GM23338 (cell line): ENCODE results near the gene COL25A1. TPM values are rescaled to one million over a fixed set of nuclear protein-coding genes. Genes with fewer than 3 reads are reported as not detected.

Experiments
- ATAC-seq: fragments of 200-7000 bp; cut with Tn5 transposase; 3 replicates; pipeline ENCODE4 v1.9.1; 2020
- DNase-seq: peaks from one replicate; pipeline ENCODE4 v3.0.0-alpha.2; 2015; ENCODE audit warnings: low spot score
- H2AFZ ChIP-seq: fragments of 200-600 bp; sonication (generic); 2 replicates; pipeline ENCODE4 v1.8.0; 2016; ENCODE audit warnings: antibody characterized with exemption, mild to moderate bottlenecking, moderate library complexity
- H3F3A ChIP-seq: fragments of 200-600 bp; sonication (generic); replicated peaks from 2 replicates; pipeline ENCODE4 v1.8.0; 2017; ENCODE audit warnings: antibody characterized with exemption, mixed run types, low read depth
- H3K27ac ChIP-seq: fragments of 200-600 bp; sonication (generic); 2 replicates; pipeline ENCODE4 v1.6.1; 2016; ENCODE audit warnings: low read depth
- H3K27me3 ChIP-seq: fragments of 200-600 bp; sonication (generic); 2 replicates; pipeline ENCODE4 v1.8.0; 2016; ENCODE audit warnings: mild to moderate bottlenecking, mixed run types, moderate library complexity; ENCODE audit not compliant: insufficient read depth
- H3K36me3 ChIP-seq: fragments of 200-600 bp; sonication (generic); 2 replicates; pipeline ENCODE4 v1.8.0; 2016; ENCODE audit warnings: mild to moderate bottlenecking; ENCODE audit not compliant: insufficient read depth
- H3K4me1 ChIP-seq: fragments of 200-600 bp; sonication (generic); 2 replicates; pipeline ENCODE4 v1.8.0; 2016; ENCODE audit warnings: mild to moderate bottlenecking, moderate library complexity; ENCODE audit not compliant: insufficient read depth
- H3K4me2 ChIP-seq: fragments of 200-600 bp; sonication (generic); 2 replicates; pipeline ENCODE4 v1.7.1; 2017; ENCODE audit warnings: mixed run types
- H3K4me3 ChIP-seq: fragments of 200-600 bp; sonication (generic); 2 replicates; pipeline ENCODE4 v1.6.1; 2016; ENCODE audit warnings: mixed run types
- H3K79me2 ChIP-seq: fragments of 200-600 bp; sonication (generic); replicated peaks from 2 replicates; pipeline ENCODE4 v1.8.0; 2017; ENCODE audit warnings: mild to moderate bottlenecking; ENCODE audit not compliant: insufficient read depth
- H3K9me2 ChIP-seq: fragments of 200-600 bp; sonication (generic); 2 replicates; pipeline ENCODE4 v1.8.0; 2017; ENCODE audit not compliant: insufficient read depth
- H4K20me1 ChIP-seq: fragments of 200-600 bp; sonication (generic); replicated peaks from 2 replicates; pipeline ENCODE4 v1.8.0; 2017; ENCODE audit warnings: mild to moderate bottlenecking; ENCODE audit not compliant: insufficient read depth
- H3K27ac Mint-ChIP-seq: 2 replicates; pipeline ENCODE4 v1.8.0; 2020; ENCODE audit warnings: inconsistent platforms, mild to moderate bottlenecking, moderate library complexity, mixed read lengths
- H3K27me3 Mint-ChIP-seq: 3 replicates; pipeline ENCODE4 v1.8.0; 2022; ENCODE audit warnings: low read depth, mild to moderate bottlenecking, moderate library complexity, mixed read lengths, inconsistent platforms; ENCODE audit not compliant: insufficient read depth, poor library complexity
- H3K36me3 Mint-ChIP-seq: 3 replicates; pipeline ENCODE4 v1.8.0; 2021; ENCODE audit warnings: low read depth, mild to moderate bottlenecking, inconsistent platforms, moderate library complexity, mixed read lengths
- H3K4me1 Mint-ChIP-seq: 3 replicates; pipeline ENCODE4 v1.8.0; 2020; ENCODE audit warnings: mild to moderate bottlenecking, inconsistent platforms, mixed read lengths
- H3K4me3 Mint-ChIP-seq: 3 replicates; pipeline ENCODE4 v1.8.0; 2021; ENCODE audit warnings: moderate library complexity, mild to moderate bottlenecking, inconsistent platforms, mixed read lengths
- H3K9me3 Mint-ChIP-seq: 3 replicates; pipeline ENCODE4 v1.8.0; 2020; ENCODE audit warnings: moderate library complexity, mild to moderate bottlenecking, inconsistent platforms, mixed read lengths
- CREB1 ChIP-seq: fragments of 250-450 bp; sonication (Bioruptor Pico); IDR thresholded peaks from 2 replicates; pipeline ENCODE4 v1.5.0; 2020; ENCODE audit warnings: low read depth, mild to moderate bottlenecking, moderate library complexity
- EZH2 ChIP-seq: fragments of 200-600 bp; sonication (generic); IDR thresholded peaks from one replicate; pipeline ENCODE4 v1.8.0; 2017; ENCODE audit warnings: antibody characterized with exemption, mild to moderate bottlenecking, low read depth; ENCODE audit not compliant: unreplicated experiment
- EZH2phosphoT487 ChIP-seq: fragments of 200-600 bp; sonication (generic); IDR thresholded peaks from one replicate; pipeline ENCODE4 v1.8.1; 2018; ENCODE audit warnings: antibody characterized with exemption; ENCODE audit not compliant: unreplicated experiment
- POLR2AphosphoS5 ChIP-seq: IDR thresholded peaks from 2 replicates; pipeline ENCODE4 v1.6.1; 2016; ENCODE audit warnings: antibody characterized with exemption, low read depth
- REST ChIP-seq: IDR thresholded peaks from one replicate; pipeline ENCODE4 v1.6.1; 2018; ENCODE audit warnings: antibody characterized with exemption; ENCODE audit not compliant: unreplicated experiment
- STAT1 ChIP-seq: IDR thresholded peaks from one replicate; pipeline ENCODE4 v1.6.1; 2016; ENCODE audit warnings: antibody characterized with exemption; ENCODE audit not compliant: unreplicated experiment
- ZNF114 ChIP-seq: fragments of 250-450 bp; sonication (Bioruptor Pico); IDR thresholded peaks from 2 replicates; pipeline ENCODE4 v1.5.0; 2020; ENCODE audit warnings: mild to moderate bottlenecking, moderate library complexity
- ZNF331 ChIP-seq: fragments of 250-450 bp; sonication (Bioruptor Pico); IDR thresholded peaks from 2 replicates; pipeline ENCODE4 v1.5.0; 2020; ENCODE audit warnings: low read depth, mild to moderate bottlenecking, moderate library complexity
- polyA plus RNA-seq: library from polyadenylated mRNA; unstranded; fragments of >200 nt; fragmentation: Nextera tagmentation; extraction: Ambion mirVana; gene quantifications from 2 replicates; pipeline ENCODE4 v1.2.1, GENCODE V29; 2016
- total RNA-seq: library from RNA; depleted of rRNA; stranded (reverse); fragments of >200 nt; shearing (Covaris generic); gene quantifications from 2 replicates; pipeline ENCODE4 v1.2.3, GENCODE V29; 2014
- TF ChIP-seq, protein P1 (sequence below), 2 experiments: fragments of 200-600 bp in 1 of 2; sonication (generic) in 1 of 2; conservative IDR thresholded peaks; 2 replicates each; pipeline versions ENCODE4 v1.5.1 to v1.6.1; 2016 to 2017; ENCODE audit warnings: antibody characterized with exemption in 2 of 2, low read depth in 2 of 2, mild to moderate bottlenecking in 2 of 2, moderate library complexity in 1 of 2
- TF ChIP-seq, protein P2 (sequence below): fragments of 250-450 bp; sonication (Bioruptor Pico); IDR thresholded peaks from 2 replicates; pipeline ENCODE4 v1.5.0; 2020; ENCODE audit warnings: mild to moderate bottlenecking, moderate library complexity

The COL25A1 gene
- total and polyA plus RNA-seq, 2 experiments from 2014 or later = 3.9 to 5.6 TPM

DNA sequence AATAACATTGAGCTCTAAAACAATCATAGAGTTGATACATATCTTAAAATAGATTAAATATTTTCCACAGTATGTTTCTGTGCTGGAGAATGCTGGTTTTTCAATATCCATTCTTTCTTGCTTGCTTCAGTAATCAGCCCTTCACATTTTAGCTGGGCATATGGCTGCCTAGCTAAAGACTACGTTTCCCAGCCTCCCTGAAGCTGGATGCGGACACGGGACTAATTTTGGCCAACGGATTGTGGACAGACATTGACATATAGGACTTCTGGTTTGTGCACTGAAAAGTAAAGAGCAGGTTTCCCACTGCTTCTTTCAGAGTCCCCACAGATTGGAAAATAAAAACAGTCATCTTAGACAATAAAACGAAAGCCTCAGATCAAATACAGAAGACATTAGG lies 97.3 kb downstream of the COL25A1 start:
- Mint-ChIP-seq H3K9me3 (no peaks in the 10 kb centered on the region), H3K27me3 (peaks cover 1% of the 10 kb centered on the region), H3K27ac (no peak overlapping the region), H3K36me3 (no peaks in the 10 kb centered on the region), H3K4me1 (peaks cover 24% of the 10 kb centered on the region; the same call in 2 of the 3 replicates), H3K4me3 (no peak overlapping the region)
- Histone ChIP-seq H3K27me3 (no peaks in the 10 kb centered on the region), H3F3A (no peaks in the 10 kb centered on the region), H2AFZ (no peak overlapping the region), H3K27ac (no peak overlapping the region), H3K4me1 (no peaks in the 10 kb centered on the region), H3K9me2 (no peaks in the 10 kb centered on the region), H4K20me1 (no peaks in the 10 kb centered on the region), H3K79me2 (no peaks in the 10 kb centered on the region), H3K36me3 (no peaks in the 10 kb centered on the region), H3K4me2 (no peak overlapping the region), H3K4me3 (no peak overlapping the region)
- TF ChIP-seq ZNF114 = no peak
- no peak for TF ChIP-seq CREB1 (CRISPR knock-in tag)
- no peak for TF ChIP-seq EZH2phosphoT487
- no peak for TF ChIP-seq ZNF331 (CRISPR knock-in tag)
- TF ChIP-seq, protein P1, sequence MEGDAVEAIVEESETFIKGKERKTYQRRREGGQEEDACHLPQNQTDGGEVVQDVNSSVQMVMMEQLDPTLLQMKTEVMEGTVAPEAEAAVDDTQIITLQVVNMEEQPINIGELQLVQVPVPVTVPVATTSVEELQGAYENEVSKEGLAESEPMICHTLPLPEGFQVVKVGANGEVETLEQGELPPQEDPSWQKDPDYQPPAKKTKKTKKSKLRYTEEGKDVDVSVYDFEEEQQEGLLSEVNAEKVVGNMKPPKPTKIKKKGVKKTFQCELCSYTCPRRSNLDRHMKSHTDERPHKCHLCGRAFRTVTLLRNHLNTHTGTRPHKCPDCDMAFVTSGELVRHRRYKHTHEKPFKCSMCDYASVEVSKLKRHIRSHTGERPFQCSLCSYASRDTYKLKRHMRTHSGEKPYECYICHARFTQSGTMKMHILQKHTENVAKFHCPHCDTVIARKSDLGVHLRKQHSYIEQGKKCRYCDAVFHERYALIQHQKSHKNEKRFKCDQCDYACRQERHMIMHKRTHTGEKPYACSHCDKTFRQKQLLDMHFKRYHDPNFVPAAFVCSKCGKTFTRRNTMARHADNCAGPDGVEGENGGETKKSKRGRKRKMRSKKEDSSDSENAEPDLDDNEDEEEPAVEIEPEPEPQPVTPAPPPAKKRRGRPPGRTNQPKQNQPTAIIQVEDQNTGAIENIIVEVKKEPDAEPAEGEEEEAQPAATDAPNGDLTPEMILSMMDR (conservative IDR thresholded peaks at IDR 0.05; ENCODE audit: low read depth in 2 of 2) = no peak
- TF ChIP-seq STAT1 = no peak
- TF ChIP-seq, protein P2, sequence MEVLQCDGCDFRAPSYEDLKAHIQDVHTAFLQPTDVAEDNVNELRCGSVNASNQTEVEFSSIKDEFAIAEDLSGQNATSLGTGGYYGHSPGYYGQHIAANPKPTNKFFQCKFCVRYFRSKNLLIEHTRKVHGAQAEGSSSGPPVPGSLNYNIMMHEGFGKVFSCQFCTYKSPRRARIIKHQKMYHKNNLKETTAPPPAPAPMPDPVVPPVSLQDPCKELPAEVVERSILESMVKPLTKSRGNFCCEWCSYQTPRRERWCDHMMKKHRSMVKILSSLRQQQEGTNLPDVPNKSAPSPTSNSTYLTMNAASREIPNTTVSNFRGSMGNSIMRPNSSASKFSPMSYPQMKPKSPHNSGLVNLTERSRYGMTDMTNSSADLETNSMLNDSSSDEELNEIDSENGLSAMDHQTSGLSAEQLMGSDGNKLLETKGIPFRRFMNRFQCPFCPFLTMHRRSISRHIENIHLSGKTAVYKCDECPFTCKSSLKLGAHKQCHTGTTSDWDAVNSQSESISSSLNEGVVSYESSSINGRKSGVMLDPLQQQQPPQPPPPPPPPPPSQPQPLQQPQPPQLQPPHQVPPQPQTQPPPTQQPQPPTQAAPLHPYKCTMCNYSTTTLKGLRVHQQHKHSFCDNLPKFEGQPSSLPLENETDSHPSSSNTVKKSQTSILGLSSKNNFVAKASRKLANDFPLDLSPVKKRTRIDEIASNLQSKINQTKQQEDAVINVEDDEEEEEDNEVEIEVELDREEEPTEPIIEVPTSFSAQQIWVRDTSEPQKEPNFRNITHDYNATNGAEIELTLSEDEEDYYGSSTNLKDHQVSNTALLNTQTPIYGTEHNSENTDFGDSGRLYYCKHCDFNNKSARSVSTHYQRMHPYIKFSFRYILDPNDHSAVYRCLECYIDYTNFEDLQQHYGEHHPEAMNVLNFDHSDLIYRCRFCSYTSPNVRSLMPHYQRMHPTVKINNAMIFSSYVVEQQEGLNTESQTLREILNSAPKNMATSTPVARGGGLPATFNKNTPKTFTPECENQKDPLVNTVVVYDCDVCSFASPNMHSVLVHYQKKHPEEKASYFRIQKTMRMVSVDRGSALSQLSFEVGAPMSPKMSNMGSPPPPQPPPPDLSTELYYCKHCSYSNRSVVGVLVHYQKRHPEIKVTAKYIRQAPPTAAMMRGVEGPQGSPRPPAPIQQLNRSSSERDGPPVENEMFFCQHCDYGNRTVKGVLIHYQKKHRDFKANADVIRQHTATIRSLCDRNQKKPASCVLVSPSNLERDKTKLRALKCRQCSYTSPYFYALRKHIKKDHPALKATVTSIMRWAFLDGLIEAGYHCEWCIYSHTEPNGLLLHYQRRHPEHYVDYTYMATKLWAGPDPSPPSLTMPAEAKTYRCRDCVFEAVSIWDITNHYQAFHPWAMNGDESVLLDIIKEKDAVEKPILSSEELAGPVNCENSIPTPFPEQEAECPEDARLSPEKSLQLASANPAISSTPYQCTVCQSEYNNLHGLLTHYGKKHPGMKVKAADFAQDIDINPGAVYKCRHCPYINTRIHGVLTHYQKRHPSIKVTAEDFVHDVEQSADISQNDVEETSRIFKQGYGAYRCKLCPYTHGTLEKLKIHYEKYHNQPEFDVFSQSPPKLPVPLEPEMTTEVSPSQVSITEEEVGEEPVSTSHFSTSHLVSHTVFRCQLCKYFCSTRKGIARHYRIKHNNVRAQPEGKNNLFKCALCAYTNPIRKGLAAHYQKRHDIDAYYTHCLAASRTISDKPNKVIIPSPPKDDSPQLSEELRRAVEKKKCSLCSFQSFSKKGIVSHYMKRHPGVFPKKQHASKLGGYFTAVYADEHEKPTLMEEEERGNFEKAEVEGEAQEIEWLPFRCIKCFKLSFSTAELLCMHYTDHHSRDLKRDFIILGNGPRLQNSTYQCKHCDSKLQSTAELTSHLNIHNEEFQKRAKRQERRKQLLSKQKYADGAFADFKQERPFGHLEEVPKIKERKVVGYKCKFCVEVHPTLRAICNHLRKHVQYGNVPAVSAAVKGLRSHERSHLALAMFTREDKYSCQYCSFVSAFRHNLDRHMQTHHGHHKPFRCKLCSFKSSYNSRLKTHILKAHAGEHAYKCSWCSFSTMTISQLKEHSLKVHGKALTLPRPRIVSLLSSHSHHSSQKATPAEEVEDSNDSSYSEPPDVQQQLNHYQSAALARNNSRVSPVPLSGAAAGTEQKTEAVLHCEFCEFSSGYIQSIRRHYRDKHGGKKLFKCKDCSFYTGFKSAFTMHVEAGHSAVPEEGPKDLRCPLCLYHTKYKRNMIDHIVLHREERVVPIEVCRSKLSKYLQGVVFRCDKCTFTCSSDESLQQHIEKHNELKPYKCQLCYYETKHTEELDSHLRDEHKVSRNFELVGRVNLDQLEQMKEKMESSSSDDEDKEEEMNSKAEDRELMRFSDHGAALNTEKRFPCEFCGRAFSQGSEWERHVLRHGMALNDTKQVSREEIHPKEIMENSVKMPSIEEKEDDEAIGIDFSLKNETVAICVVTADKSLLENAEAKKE (CRISPR knock-in tag) = no peak
- TF ChIP-seq EZH2 = no peak
- no peak for TF ChIP-seq POLR2AphosphoS5
- TF ChIP-seq REST = no peak
- ATAC-seq (no peak), DNase-seq (no peak)
